IMR-90 (cell line): ENCODE measurements around the gene LRP6. TPM values are rescaled to one million over a fixed set of nuclear protein-coding genes. Genes with fewer than 3 reads are reported as not detected.

Experiments
- ATAC-seq: fragments of 200-7000 bp; cut with Tn5 transposase; 2 replicates; pipeline ENCODE4 v1.9.1; 2020; ENCODE audit warnings: low read depth, mild to moderate bottlenecking, moderate library complexity
- BruUV-seq: library from RNA; stranded (reverse); fragments of 400-500 nt; replicated peaks from 2 replicates; lab custom pipeline; 2021; lab: Mats Ljungman, UMichigan
- CTCF ChIA-PET: fragments of 300-600 bp; formaldehyde crosslinking; extraction: SDS; loops from one replicate; lab custom pipeline; 2021; ENCODE audit warnings: antibody characterized with exemption; lab: Yijun Ruan, JAX
- POLR2A ChIA-PET: fragments of 300-600 bp; sonication (Branson Sonifier 250); formaldehyde crosslinking; loops from one replicate; lab custom pipeline; 2022; ENCODE audit warnings: antibody characterized with exemption; ENCODE audit not compliant: unreplicated experiment; lab: Charles Lee
- DNase-seq: peaks from one replicate; pipeline ENCODE4 v3.0.0; 2013
- H2AFZ ChIP-seq: replicated peaks from 2 replicates; pipeline ENCODE3; 2013; ENCODE audit warnings: low read length, mild to moderate bottlenecking; ENCODE audit not compliant: poor library complexity
- H2AK5ac ChIP-seq: 2 replicates; pipeline ENCODE4 v1.6.1; 2013; ENCODE audit warnings: low read depth, low read length, inconsistent platforms
- H2AK9ac ChIP-seq: replicated peaks from 2 replicates; pipeline ENCODE3; 2013; ENCODE audit warnings: mild to moderate bottlenecking, low read depth, low read length, moderate library complexity; ENCODE audit not compliant: poor library complexity
- H2BK120ac ChIP-seq: 2 replicates; pipeline ENCODE4 v1.6.1; 2013; ENCODE audit warnings: low read depth, low read length, inconsistent platforms
- H2BK15ac ChIP-seq: 3 replicates; pipeline ENCODE4 v1.6.1; 2013; ENCODE audit warnings: low read depth, low read length, inconsistent platforms
- H2BK20ac ChIP-seq: 2 replicates; pipeline ENCODE4 v1.6.1; 2013; ENCODE audit warnings: low read depth, mild to moderate bottlenecking, inconsistent platforms, low read length, moderate library complexity
- H2BK5ac ChIP-seq: 2 replicates; pipeline ENCODE4 v1.6.1; 2013; ENCODE audit warnings: mild to moderate bottlenecking, low read depth, low read length, inconsistent platforms; ENCODE audit not compliant: poor library complexity, severe bottlenecking
- H3K14ac ChIP-seq: replicated peaks from 2 replicates; pipeline ENCODE4 v1.6.1; 2013; ENCODE audit warnings: low read depth, low read length, inconsistent platforms
- H3K18ac ChIP-seq: 2 replicates; pipeline ENCODE4 v1.6.1; 2013; ENCODE audit warnings: low read depth, low read length, control low read depth
- H3K23ac ChIP-seq: 2 replicates; pipeline ENCODE4 v1.6.1; 2013; ENCODE audit warnings: low read depth, low read length, inconsistent platforms
- H3K27ac ChIP-seq: 2 replicates; pipeline ENCODE4 v1.5.1; 2013; ENCODE audit warnings: mild to moderate bottlenecking, control low read depth, low read length; ENCODE audit not compliant: insufficient read depth
- H3K27me3 ChIP-seq: 2 replicates; pipeline ENCODE4 v1.6.1; 2013; ENCODE audit warnings: low read length; ENCODE audit not compliant: control insufficient read depth, insufficient read depth
- H3K36me3 ChIP-seq: 2 replicates; pipeline ENCODE4 v1.6.1; 2013; ENCODE audit warnings: low read length, mixed read lengths; ENCODE audit not compliant: control insufficient read depth, insufficient read depth
- H3K4ac ChIP-seq: 2 replicates; pipeline ENCODE4 v1.6.1; 2013; ENCODE audit warnings: low read depth, low read length, inconsistent platforms
- H3K4me1 ChIP-seq: 2 replicates; pipeline ENCODE4 v1.6.1; 2013; ENCODE audit warnings: low read length, mixed read lengths; ENCODE audit not compliant: control insufficient read depth, insufficient read depth
- H3K4me2 ChIP-seq: 2 replicates; pipeline ENCODE4 v1.6.1; 2013; ENCODE audit warnings: low read depth, mild to moderate bottlenecking, control low read depth, low read length, moderate library complexity
- H3K4me3 ChIP-seq: 2 replicates; pipeline ENCODE4 v1.5.1; 2013; ENCODE audit warnings: low read depth, mild to moderate bottlenecking, control low read depth, low read length, moderate library complexity; ENCODE audit not compliant: insufficient read depth
- H3K56ac ChIP-seq: 2 replicates; pipeline ENCODE4 v1.6.1; 2013; ENCODE audit warnings: low read length, inconsistent platforms; ENCODE audit not compliant: insufficient read depth; ENCODE audit errors: extremely low read depth
- H3K79me1 ChIP-seq, 2 experiments: 2 replicates each; pipeline ENCODE4 v1.6.1; 2013; ENCODE audit warnings: low read length in 2 of 2, inconsistent platforms in 1 of 2, low read depth in 1 of 2
- H3K9ac ChIP-seq: 2 replicates; pipeline ENCODE4 v1.6.1; 2013; ENCODE audit warnings: low read depth, low read length, control low read depth
- H3K9me1 ChIP-seq: 2 replicates; pipeline ENCODE4 v1.6.1; 2013; ENCODE audit warnings: low read length, inconsistent platforms; ENCODE audit not compliant: insufficient read depth
- H3K9me3 ChIP-seq: 2 replicates; pipeline ENCODE4 v1.6.1; 2013; ENCODE audit warnings: low read length; ENCODE audit not compliant: control insufficient read depth, insufficient read depth
- H4K20me1 ChIP-seq: 2 replicates; pipeline ENCODE4 v1.6.1; 2013; ENCODE audit warnings: low read length, inconsistent platforms; ENCODE audit not compliant: insufficient read depth
- H4K5ac ChIP-seq: 2 replicates; pipeline ENCODE4 v1.6.1; 2013; ENCODE audit warnings: mild to moderate bottlenecking, low read depth, low read length, control low read depth
- H4K8ac ChIP-seq, 2 experiments: 2 replicates each; pipeline ENCODE4 v1.6.1; 2013; ENCODE audit warnings: low read depth in 2 of 2, low read length in 2 of 2, control low read depth in 1 of 2, inconsistent platforms in 1 of 2
- H4K91ac ChIP-seq: 2 replicates; pipeline ENCODE4 v1.6.1; 2013; ENCODE audit warnings: low read depth, low read length, inconsistent platforms; ENCODE audit not compliant: insufficient read depth
- CEBPB ChIP-seq: IDR thresholded peaks from 2 replicates; pipeline ENCODE4 v1.6.1; 2012; ENCODE audit warnings: low read depth, low read length, improper control_type of control experiment
- MAZ ChIP-seq: IDR thresholded peaks from 2 replicates; pipeline ENCODE4 v1.6.1; 2012; ENCODE audit warnings: low read depth, mild to moderate bottlenecking, low read length, improper control_type of control experiment, moderate library complexity, borderline replicate concordance
- MXI1 ChIP-seq: IDR thresholded peaks from 2 replicates; pipeline ENCODE4 v1.6.1; 2012; ENCODE audit warnings: low read depth, mild to moderate bottlenecking, low read length, moderate library complexity, borderline replicate concordance
- RFX5 ChIP-seq: IDR thresholded peaks from 2 replicates; pipeline ENCODE4 v1.8.0; 2012; ENCODE audit warnings: low read depth, mild to moderate bottlenecking, low read length, moderate library complexity
- WGBS, 2 experiments: methylation state at CpG; one replicate each; pipeline versions ENCODE4 v1.1.5 to v1.1.7; 2013; ENCODE audit warnings: missing lambda C conversion rate in 2 of 2; ENCODE audit not compliant: insufficient read length in 1 of 2; ENCODE audit errors: extremely low coverage in 2 of 2; 5-methylcytosine and 5-hydroxymethylcytosine counted together
- dilution Hi-C: fragments of 300-500 bp; cut with HindIII; formaldehyde crosslinking; loops from one replicate; pipeline ENCODE4 v1.14.3; 2018; ENCODE audit warnings: low sequenced_read_pairs; ENCODE audit not compliant: unreplicated experiment
- in situ Hi-C: fragments of 300-500 bp; cut with MboI; formaldehyde crosslinking; loops from 3 replicates; pipeline ENCODE4 v1.14.3; 2019; ENCODE audit warnings: low sequenced_read_pairs, inconsistent platforms, mixed read lengths
- intact Hi-C: fragments of 100-400 bp; cut with micrococcal nuclease; formaldehyde crosslinking; loops from 2 replicates; pipeline ENCODE4 v1.10.0; 2022
- polyA plus RNA-seq, 3 experiments: library from polyadenylated mRNA; depleted of rRNA; stranded (reverse); fragments of >200 nt; gene quantifications; 2 replicates each; pipeline ENCODE4 v1.2.3, GENCODE V29; 2012; ENCODE audit warnings: low replicate concordance in 1 of 3
- total RNA-seq: library from RNA; depleted of rRNA; stranded (reverse); fragments of >200 nt; gene quantifications from 2 replicates; pipeline ENCODE4 v1.2.3, GENCODE V29; 2012

The LRP6 gene
- total and polyA plus RNA-seq, 2 of the 4 experiments (the other 2 are of a cell fraction): 14.2 to 32.1 TPM

DNA sequence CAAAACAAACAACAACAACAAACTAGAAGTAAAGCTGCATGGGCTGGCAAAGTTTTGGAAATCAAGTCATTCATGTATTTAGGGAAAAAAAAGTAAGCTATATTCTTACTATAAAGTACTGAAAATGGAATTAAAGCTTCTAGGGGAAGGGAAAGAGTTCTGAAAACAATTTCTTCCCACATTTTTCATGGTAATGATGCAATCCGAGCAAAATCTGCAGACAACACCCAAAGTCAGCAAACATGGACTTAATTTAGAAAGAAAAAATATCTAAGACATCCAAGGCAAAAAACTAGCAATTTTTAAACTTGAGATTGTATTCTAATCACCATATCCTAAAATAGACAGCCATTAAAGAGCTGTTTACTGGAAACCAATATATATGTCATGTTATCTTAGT is 86.3 kb downstream of the LRP6 start:
- no peak overlapping the region for H4K5ac ChIP-seq
- peaks cover 6% of the 10 kb centered on the region for H3K36me3 ChIP-seq
- no peak overlapping the region for H2BK15ac ChIP-seq
- dilution Hi-C loops (no loop called here), intact Hi-C loops (loop anchor here (5.0 kb wide), 2 partner anchors 53 to 82 kb away; no protein-coding TSS in a partner anchor), in situ Hi-C loops (no loop called here)
- H2AK9ac ChIP-seq: no peak overlapping the region
- ChIA-PET CTCF (interaction anchor here (1.3 kb wide), 1 partner anchor 10 kb away, joined by 3 read pairs; no protein-coding TSS in a partner anchor), POLR2A (no interaction called here)
- H3K14ac ChIP-seq: no peak overlapping the region
- no peak overlapping the region for H4K91ac ChIP-seq
- H2BK20ac ChIP-seq: no peak overlapping the region
- no TSS peak for BruUV-seq
- no peak overlapping the region for H3K4me2 ChIP-seq
- H3K79me1 ChIP-seq: peaks cover 9 to 27% of the 10 kb centered on the region in 2 experiments; a peak in 3 of 4 replicates
- peak overlapping the region; percentile 12; the same call in 1 of the 2 replicates for H3K4ac ChIP-seq
- H3K9ac ChIP-seq: no peak overlapping the region
- H2AFZ ChIP-seq: no peak overlapping the region
- ATAC-seq (no peak), DNase-seq (no peak)
- H3K56ac ChIP-seq: no peak overlapping the region
- H2BK120ac ChIP-seq: no peak overlapping the region
- H3K27me3 ChIP-seq: no peaks in the 10 kb centered on the region
- no peak overlapping the region for H2BK5ac ChIP-seq
- no peak overlapping the region for H3K4me3 ChIP-seq
- no peak overlapping the region for H3K27ac ChIP-seq
- no CpG with 5 or more reads among the region's 1 CpG for WGBS, 2 experiments
- H4K8ac ChIP-seq: no peak overlapping the region
- TF ChIP-seq MXI1: no peak
- TF ChIP-seq MAZ: no peak
- TF ChIP-seq CEBPB: peak; percentile 51; the same call in 1 of the 2 replicates
- no peak for TF ChIP-seq RFX5
- no peaks in the 10 kb centered on the region for H3K9me3 ChIP-seq
- peaks cover 4% of the 10 kb centered on the region; the same call in 1 of the 2 replicates for H3K9me1 ChIP-seq
- H3K4me1 ChIP-seq: peaks cover 9% of the 10 kb centered on the region; the same call in 1 of the 2 replicates
- H3K18ac ChIP-seq: no peak overlapping the region
- peaks cover 5% of the 10 kb centered on the region; the same call in 1 of the 2 replicates for H4K20me1 ChIP-seq
- no peak overlapping the region for H2AK5ac ChIP-seq
- no peak overlapping the region for H3K23ac ChIP-seq
